ENCODE measurements around the gene DLG1. TPM values are rescaled to one million over a fixed set of nuclear protein-coding genes. Genes with fewer than 3 reads are reported as not detected.

The DLG1 gene
- total RNA-seq, 1 donor from 2014 or later = 168 TPM

DNA sequence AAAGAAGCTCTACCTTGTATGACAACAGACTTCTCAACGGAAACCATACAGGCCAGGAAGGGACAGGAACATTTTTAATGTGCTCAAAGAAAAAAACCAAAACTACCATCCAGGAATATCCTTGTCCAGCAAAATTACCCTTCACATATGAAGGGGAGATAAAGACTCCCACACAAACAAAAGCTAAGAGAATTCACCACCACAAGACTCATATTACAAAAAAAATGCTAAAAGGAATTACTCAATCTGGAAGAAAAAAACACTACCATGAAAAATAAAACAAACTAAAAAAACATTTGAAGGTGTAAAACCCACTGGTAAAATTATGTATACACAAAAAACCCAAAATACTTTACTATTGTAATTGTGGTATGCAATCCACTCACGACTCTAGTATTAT is 57.2 kb downstream of the DLG1 start:
- peaks cover 59% of the 10 kb centered on the region for H3K36me3 Mint-ChIP-seq (ENCODE audit: unreplicated experiment)
- H3K27ac Mint-ChIP-seq (ENCODE audit: unreplicated experiment) = peak overlapping the region; percentile 38
- TF ChIP-seq, protein P1, sequence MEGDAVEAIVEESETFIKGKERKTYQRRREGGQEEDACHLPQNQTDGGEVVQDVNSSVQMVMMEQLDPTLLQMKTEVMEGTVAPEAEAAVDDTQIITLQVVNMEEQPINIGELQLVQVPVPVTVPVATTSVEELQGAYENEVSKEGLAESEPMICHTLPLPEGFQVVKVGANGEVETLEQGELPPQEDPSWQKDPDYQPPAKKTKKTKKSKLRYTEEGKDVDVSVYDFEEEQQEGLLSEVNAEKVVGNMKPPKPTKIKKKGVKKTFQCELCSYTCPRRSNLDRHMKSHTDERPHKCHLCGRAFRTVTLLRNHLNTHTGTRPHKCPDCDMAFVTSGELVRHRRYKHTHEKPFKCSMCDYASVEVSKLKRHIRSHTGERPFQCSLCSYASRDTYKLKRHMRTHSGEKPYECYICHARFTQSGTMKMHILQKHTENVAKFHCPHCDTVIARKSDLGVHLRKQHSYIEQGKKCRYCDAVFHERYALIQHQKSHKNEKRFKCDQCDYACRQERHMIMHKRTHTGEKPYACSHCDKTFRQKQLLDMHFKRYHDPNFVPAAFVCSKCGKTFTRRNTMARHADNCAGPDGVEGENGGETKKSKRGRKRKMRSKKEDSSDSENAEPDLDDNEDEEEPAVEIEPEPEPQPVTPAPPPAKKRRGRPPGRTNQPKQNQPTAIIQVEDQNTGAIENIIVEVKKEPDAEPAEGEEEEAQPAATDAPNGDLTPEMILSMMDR (IDR thresholded peaks at IDR 0.05) = no peak
- no peaks in the 10 kb centered on the region for H3K27me3 Mint-ChIP-seq (ENCODE audit: unreplicated experiment)
- no peak for DNase-seq (ENCODE audit: extremely low spot score, unreplicated experiment)
- H3K4me3 Mint-ChIP-seq (ENCODE audit: unreplicated experiment) = no peak overlapping the region
- peaks cover 34% of the 10 kb centered on the region for H3K4me1 Mint-ChIP-seq (ENCODE audit: unreplicated experiment)
- peaks cover 43% of the 10 kb centered on the region for H3K9me3 Mint-ChIP-seq (ENCODE audit: unreplicated experiment)

DNA sequence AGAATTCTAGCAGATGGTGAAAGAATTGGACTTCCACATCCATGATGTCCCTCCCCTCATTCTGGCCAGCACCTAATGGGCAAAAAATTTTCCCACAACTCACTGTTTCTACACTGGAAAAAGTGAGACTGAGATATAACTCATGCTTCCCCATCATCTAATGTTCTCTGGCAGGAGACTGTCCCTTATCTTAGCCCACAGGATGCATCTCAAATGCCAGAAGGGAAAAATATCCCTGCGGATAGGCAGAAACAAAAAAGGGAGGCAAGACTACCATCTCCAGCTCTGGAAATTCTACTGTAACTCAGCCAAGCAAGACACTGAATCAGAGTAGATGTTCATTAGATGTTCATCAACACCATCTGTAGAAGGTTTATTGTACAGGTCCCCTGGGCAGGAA is 58.6 kb downstream of the DLG1 start:
- TF ChIP-seq, protein P1 (IDR thresholded peaks at IDR 0.05) = no peak
- no peak overlapping the region for H3K27ac Mint-ChIP-seq (ENCODE audit: unreplicated experiment)
- H3K4me3 Mint-ChIP-seq (ENCODE audit: unreplicated experiment) = no peak overlapping the region
- H3K4me1 Mint-ChIP-seq (ENCODE audit: unreplicated experiment) = peaks cover 39% of the 10 kb centered on the region
- DNase-seq (ENCODE audit: extremely low spot score, unreplicated experiment) = no peak
- peaks cover 61% of the 10 kb centered on the region for H3K36me3 Mint-ChIP-seq (ENCODE audit: unreplicated experiment)
- H3K27me3 Mint-ChIP-seq (ENCODE audit: unreplicated experiment) = no peaks in the 10 kb centered on the region
- H3K9me3 Mint-ChIP-seq (ENCODE audit: unreplicated experiment) = peaks cover 43% of the 10 kb centered on the region

DNA sequence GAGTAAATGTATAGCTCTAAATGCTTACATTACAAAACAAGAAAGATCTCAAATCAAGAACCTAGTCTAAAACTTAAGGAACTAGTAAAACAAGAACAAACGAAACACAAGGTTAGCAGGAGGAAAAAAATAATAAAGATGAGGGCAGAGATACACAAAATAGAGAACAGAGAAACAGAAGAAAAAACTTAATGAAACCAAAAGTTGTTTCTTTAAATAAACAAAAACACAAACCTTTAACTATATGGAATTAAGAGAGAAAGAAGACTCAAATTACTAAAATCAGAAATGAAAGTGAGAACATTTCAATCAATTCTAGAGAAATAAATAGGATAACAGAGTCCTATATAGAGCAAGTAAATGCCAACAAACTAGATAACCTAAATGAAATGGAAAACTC is 59.6 kb downstream of the DLG1 start:
- Mint-ChIP-seq H3K4me3 (ENCODE audit: unreplicated experiment) (no peak overlapping the region), H3K9me3 (ENCODE audit: unreplicated experiment) (peaks cover 36% of the 10 kb centered on the region), H3K4me1 (ENCODE audit: unreplicated experiment) (peaks cover 47% of the 10 kb centered on the region), H3K36me3 (ENCODE audit: unreplicated experiment) (peaks cover 61% of the 10 kb centered on the region), H3K27me3 (ENCODE audit: unreplicated experiment) (no peaks in the 10 kb centered on the region), H3K27ac (ENCODE audit: unreplicated experiment) (no peak overlapping the region)
- no peak for DNase-seq (ENCODE audit: extremely low spot score, unreplicated experiment)
- TF ChIP-seq, protein P1 (IDR thresholded peaks at IDR 0.05) = no peak

DNA sequence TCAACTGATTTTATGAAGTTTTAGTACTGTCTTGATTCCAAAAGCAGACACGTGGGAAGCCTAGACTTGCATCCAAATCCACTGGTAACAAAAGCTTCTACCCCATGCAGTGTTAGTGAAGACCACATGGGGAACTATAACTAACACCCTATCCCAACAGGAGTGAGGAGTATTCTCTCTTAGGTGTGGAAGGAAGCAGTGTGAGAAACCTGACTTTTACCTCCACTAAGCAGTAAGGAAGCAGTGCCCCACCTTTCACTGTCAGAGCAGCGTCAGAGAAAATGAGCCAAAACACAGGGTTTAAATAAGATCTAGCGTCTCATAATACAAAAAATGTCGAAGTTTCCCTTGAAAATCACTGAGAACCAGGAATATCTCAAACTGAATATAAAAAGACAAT is 60.5 kb downstream of the DLG1 start:
- Mint-ChIP-seq H3K36me3 (ENCODE audit: unreplicated experiment) (peaks cover 52% of the 10 kb centered on the region), H3K27me3 (ENCODE audit: unreplicated experiment) (no peaks in the 10 kb centered on the region), H3K9me3 (ENCODE audit: unreplicated experiment) (peaks cover 28% of the 10 kb centered on the region), H3K4me1 (ENCODE audit: unreplicated experiment) (peaks cover 47% of the 10 kb centered on the region), H3K4me3 (ENCODE audit: unreplicated experiment) (no peak overlapping the region), H3K27ac (ENCODE audit: unreplicated experiment) (peak overlapping the region; percentile 9)
- DNase-seq (ENCODE audit: extremely low spot score, unreplicated experiment) = no peak
- TF ChIP-seq, protein P1 (IDR thresholded peaks at IDR 0.05) = no peak

DNA sequence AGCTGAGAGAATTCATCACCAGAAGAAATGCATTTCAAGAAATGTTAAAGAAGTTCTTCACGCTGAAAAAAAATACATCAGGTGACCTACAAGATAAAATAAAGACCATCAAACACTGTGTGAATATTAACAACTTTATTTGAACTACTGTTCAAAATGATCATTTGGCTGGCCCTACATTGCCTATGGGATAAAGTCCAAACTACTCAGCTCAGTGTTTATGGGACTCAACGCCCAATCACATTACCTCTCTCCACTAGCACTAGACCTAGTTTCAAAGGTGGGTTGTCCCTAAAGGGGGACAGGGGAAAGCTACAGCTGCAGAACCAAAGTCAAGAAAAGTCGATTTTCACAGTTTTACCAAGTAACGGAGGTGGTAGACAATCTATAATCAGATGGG is 62.0 kb downstream of the DLG1 start:
- H3K27me3 Mint-ChIP-seq (ENCODE audit: unreplicated experiment) = no peaks in the 10 kb centered on the region
- peaks cover 43% of the 10 kb centered on the region for H3K36me3 Mint-ChIP-seq (ENCODE audit: unreplicated experiment)
- H3K27ac Mint-ChIP-seq (ENCODE audit: unreplicated experiment) = no peak overlapping the region
- peaks cover 49% of the 10 kb centered on the region for H3K4me1 Mint-ChIP-seq (ENCODE audit: unreplicated experiment)
- TF ChIP-seq, protein P1 (IDR thresholded peaks at IDR 0.05) = no peak
- no peak for DNase-seq (ENCODE audit: extremely low spot score, unreplicated experiment)
- peaks cover 17% of the 10 kb centered on the region for H3K9me3 Mint-ChIP-seq (ENCODE audit: unreplicated experiment)
- no peak overlapping the region for H3K4me3 Mint-ChIP-seq (ENCODE audit: unreplicated experiment)
